PC-3 (cell line): Measurements from ENCODE around the gene LRP2.

Experiments
- EZH2 ChIP-seq: fragments of 300-600 bp; sonication (generic); IDR thresholded peaks from one replicate; pipeline ENCODE4 v1.6.1; 2017; ENCODE audit warnings: antibody characterized with exemption, mild to moderate bottlenecking, low read length; ENCODE audit not compliant: unreplicated experiment
- EZH2phosphoT487 ChIP-seq: fragments of 300-600 bp; sonication (generic); IDR thresholded peaks from 2 replicates; pipeline ENCODE4 v1.6.1; 2018; ENCODE audit warnings: mild to moderate bottlenecking, antibody characterized with exemption, low read length, borderline replicate concordance

DNA sequence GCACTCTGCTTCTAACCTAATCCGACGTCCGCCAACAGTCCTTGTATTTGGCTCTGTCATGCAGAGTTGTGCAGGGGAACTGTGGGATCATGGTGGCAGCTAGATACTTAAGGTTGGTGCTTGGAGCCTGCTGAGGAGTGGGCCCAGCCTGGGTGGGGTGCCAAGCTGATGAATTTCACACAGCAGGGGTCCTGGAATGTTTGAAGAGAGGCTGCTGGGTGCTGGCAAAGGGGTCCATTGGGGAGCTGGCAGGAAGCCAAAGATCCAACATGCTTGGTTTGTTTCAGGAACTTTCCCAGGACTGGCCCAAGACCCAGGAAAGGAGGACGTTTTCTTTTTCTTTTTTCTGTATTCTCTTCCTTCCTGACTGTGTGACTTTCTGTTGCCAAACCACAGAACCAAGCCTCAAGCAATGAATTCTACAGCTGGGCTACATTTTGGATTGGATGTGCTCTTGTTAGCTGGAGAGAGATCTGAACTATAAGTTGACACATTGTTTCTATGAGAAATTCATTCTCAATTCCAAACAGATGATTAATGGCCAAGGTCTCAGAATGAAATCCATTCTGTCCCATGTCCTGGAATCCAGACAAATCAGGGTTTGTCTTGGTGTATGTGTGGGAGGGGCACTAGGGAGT, 243.1 kb downstream of the LRP2 start:
- no peak for TF ChIP-seq EZH2
- no peak for TF ChIP-seq EZH2phosphoT487
